ENCODE measurements around the gene ARHGEF11.

GRCh38 chr1:156938813-156939212 lies 106.7 kb downstream of the ARHGEF11 start:
- no peak for TF ChIP-seq CTCF (IDR thresholded peaks at IDR 0.05; ENCODE audit: borderline replicate concordance, extremely low read depth, low read length, poor library complexity, severe bottlenecking)
- no peak for TF ChIP-seq EZH2 (IDR thresholded peaks at IDR 0.05; ENCODE audit: borderline replicate concordance, low read depth, low read length, severe bottlenecking)

Data from DND-41 (cell line).